Measurements from ENCODE around the gene LPAR2. TPM values are rescaled to one million over a fixed set of nuclear protein-coding genes. Genes with fewer than 3 reads are reported as not detected.

LPAR2 gene
- total RNA-seq, 1 experiment from 2014 or later = 17.4 TPM

DNA sequence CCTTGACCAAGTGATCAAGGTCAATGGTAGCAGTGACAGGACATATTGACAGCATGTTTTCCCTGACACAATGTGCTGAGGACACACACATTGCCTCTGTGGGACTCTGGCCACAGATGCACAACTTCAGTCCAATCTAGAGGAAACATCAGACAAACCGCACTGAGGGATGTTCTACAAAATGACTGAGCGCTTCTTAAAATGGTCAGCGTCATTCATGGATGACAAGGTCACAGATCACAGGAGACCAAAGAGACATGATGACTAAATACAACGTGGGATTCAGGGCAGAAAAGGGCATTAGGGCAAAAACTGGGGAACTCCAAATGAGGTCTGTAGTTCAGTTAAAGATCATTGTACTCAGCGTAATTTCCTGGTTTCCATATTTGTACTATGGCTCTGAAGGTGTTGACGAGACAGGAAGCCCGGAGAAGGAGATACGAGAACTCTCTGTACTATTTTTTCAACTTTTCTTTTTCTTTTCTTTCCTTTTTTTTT, 30.2 kb downstream of the LPAR2 start:
- H3K4me1 Mint-ChIP-seq (ENCODE audit: insufficient read depth, unreplicated experiment) = peaks cover 10% of the 10 kb centered on the region
- H3K4me3 Mint-ChIP-seq (ENCODE audit: unreplicated experiment) = no peak overlapping the region
- H3K36me3 Mint-ChIP-seq (ENCODE audit: insufficient read depth, unreplicated experiment) = no peaks in the 10 kb centered on the region
- BruUV-seq (replicated peaks) = no TSS peak
- CTCF ChIA-PET = interaction anchor here (0.6 to 0.9 kb wide), 2 partner anchors 44 to 65 kb away, joined by 3 read pairs; no protein-coding TSS in a partner anchor
- H3K9me3 Mint-ChIP-seq (ENCODE audit: unreplicated experiment) = no peaks in the 10 kb centered on the region
- TF ChIP-seq, protein P1, sequence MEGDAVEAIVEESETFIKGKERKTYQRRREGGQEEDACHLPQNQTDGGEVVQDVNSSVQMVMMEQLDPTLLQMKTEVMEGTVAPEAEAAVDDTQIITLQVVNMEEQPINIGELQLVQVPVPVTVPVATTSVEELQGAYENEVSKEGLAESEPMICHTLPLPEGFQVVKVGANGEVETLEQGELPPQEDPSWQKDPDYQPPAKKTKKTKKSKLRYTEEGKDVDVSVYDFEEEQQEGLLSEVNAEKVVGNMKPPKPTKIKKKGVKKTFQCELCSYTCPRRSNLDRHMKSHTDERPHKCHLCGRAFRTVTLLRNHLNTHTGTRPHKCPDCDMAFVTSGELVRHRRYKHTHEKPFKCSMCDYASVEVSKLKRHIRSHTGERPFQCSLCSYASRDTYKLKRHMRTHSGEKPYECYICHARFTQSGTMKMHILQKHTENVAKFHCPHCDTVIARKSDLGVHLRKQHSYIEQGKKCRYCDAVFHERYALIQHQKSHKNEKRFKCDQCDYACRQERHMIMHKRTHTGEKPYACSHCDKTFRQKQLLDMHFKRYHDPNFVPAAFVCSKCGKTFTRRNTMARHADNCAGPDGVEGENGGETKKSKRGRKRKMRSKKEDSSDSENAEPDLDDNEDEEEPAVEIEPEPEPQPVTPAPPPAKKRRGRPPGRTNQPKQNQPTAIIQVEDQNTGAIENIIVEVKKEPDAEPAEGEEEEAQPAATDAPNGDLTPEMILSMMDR (IDR thresholded peaks at IDR 0.05; ENCODE audit: unreplicated experiment) = no peak
- intact Hi-C loops (cut with micrococcal nuclease) = no loop called here
- DNase-seq (ENCODE audit: unreplicated experiment) = no peak
- H3K27ac Mint-ChIP-seq (ENCODE audit: low read depth, unreplicated experiment) = no peak overlapping the region
- H3K27me3 Mint-ChIP-seq (ENCODE audit: insufficient read depth, unreplicated experiment) = no peaks in the 10 kb centered on the region
- POLR2A ChIA-PET = no interaction called here

DNA sequence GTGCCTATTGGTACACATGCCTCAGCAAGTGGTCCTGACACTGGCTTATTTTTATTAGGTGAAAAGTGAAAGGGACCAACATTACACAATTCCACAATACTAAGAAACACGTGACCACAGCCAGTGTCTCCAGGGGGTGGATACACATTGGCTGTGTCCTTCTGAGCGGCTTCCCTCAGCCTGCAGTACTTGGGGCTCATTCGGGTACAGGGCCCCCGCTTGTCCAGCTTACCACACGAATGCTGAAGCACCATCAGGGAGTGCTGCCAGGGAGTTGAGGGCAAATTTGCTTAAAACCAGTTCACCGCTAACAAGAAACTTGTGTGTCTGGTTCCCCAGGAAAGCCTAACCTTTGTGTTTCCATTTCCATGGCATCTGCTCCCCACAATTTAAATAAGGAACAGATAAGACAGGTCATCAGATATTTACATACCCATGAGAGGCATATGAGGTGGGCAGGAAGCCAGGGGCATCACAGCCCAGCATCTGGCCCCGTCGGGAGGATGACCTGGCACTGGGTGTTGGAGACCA, 32.8 kb downstream of the LPAR2 start:
- peaks cover 10% of the 10 kb centered on the region for H3K4me1 Mint-ChIP-seq (ENCODE audit: insufficient read depth, unreplicated experiment)
- BruUV-seq (replicated peaks) = no TSS peak
- peak; percentile 55 for DNase-seq (ENCODE audit: unreplicated experiment)
- no peak overlapping the region for H3K27ac Mint-ChIP-seq (ENCODE audit: low read depth, unreplicated experiment)
- intact Hi-C loops (cut with micrococcal nuclease) = no loop called here
- ChIA-PET CTCF (interaction anchor here (0.6 kb wide), 1 partner anchor 22 kb away, joined by 3 read pairs; no protein-coding TSS in a partner anchor), POLR2A (interaction anchor here (1.1 kb wide), 1 partner anchor 33 kb away, joined by 3 read pairs; no protein-coding TSS in a partner anchor)
- H3K9me3 Mint-ChIP-seq (ENCODE audit: unreplicated experiment) = no peaks in the 10 kb centered on the region
- H3K36me3 Mint-ChIP-seq (ENCODE audit: insufficient read depth, unreplicated experiment) = no peaks in the 10 kb centered on the region
- H3K4me3 Mint-ChIP-seq (ENCODE audit: unreplicated experiment) = no peak overlapping the region
- no peaks in the 10 kb centered on the region for H3K27me3 Mint-ChIP-seq (ENCODE audit: insufficient read depth, unreplicated experiment)
- TF ChIP-seq, protein P1 (IDR thresholded peaks at IDR 0.05; ENCODE audit: unreplicated experiment) = no peak

DNA sequence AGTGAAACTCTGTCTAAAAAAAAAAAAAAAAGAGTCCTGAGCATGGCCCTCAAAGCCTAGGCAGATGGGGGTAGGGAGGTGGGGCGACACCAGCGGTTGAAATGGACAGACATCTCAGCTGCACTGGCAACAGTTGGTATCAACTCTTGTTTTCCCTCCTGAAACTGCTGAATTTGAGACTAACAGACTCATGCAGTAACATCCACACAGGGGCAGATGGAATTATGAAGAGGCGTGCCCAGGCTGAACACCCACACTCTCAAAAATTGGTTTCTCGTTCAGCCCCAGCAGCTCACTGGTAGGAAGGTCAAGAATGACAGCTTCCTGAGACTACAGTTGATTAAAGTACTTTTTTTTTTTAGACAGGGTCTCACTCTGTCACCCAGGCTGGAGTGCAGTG, 33.6 kb downstream of the LPAR2 start:
- TF ChIP-seq, protein P1 (IDR thresholded peaks at IDR 0.05; ENCODE audit: unreplicated experiment) = no peak
- no TSS peak for BruUV-seq (replicated peaks)
- Mint-ChIP-seq H3K4me1 (ENCODE audit: insufficient read depth, unreplicated experiment) (peaks cover 14% of the 10 kb centered on the region), H3K4me3 (ENCODE audit: unreplicated experiment) (no peak overlapping the region), H3K36me3 (ENCODE audit: insufficient read depth, unreplicated experiment) (no peaks in the 10 kb centered on the region), H3K27ac (ENCODE audit: low read depth, unreplicated experiment) (no peak overlapping the region), H3K27me3 (ENCODE audit: insufficient read depth, unreplicated experiment) (no peaks in the 10 kb centered on the region), H3K9me3 (ENCODE audit: unreplicated experiment) (no peaks in the 10 kb centered on the region)
- no peak for DNase-seq (ENCODE audit: unreplicated experiment)
- ChIA-PET CTCF (interaction anchor here (0.6 to 1.0 kb wide), 3 partner anchors 19 to 78 kb away, joined by 3 to 5 read pairs (median 3); partner anchors contain the start of gene NDUFA13), POLR2A (interaction anchor here (1.1 kb wide), 1 partner anchor 34 kb away, joined by 3 read pairs; no protein-coding TSS in a partner anchor)
- intact Hi-C loops (cut with micrococcal nuclease) = no loop called here

DNA sequence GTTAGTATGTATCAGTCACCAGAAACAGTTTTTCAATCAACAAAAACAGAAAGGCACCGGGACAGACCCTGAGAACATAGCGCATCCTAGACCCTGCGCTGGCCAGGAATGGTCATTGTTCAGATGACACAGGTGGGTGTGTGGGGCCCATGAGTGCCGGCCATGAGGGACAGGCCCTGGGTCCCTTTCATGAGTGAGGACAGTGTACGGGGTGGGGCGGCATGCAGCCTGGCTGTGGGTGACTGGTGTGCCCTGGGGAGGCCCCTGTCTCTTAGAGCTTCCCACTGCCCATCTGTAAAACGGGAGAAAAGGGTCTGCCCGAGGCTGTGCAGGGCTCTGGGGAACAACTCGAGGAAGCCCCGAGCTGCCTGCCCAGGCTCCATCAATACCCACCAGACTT, 35.3 kb downstream of the LPAR2 start:
- CTCF ChIA-PET = interaction anchor here (1.0 to 2.2 kb wide), 3 partner anchors 36 to 61 kb away, joined by 5 to 9 read pairs (median 7); no protein-coding TSS in a partner anchor
- no peak overlapping the region for H3K27ac Mint-ChIP-seq (ENCODE audit: low read depth, unreplicated experiment)

More for the DNA sequence above, 35.3 kb downstream of the LPAR2 start:
- BruUV-seq (replicated peaks) = no TSS peak
- TF ChIP-seq, protein P1 (IDR thresholded peaks at IDR 0.05; ENCODE audit: unreplicated experiment) = no peak
- Mint-ChIP-seq H3K27me3 (ENCODE audit: insufficient read depth, unreplicated experiment) (no peaks in the 10 kb centered on the region), H3K9me3 (ENCODE audit: unreplicated experiment) (no peaks in the 10 kb centered on the region), H3K4me3 (ENCODE audit: unreplicated experiment) (no peak overlapping the region), H3K4me1 (ENCODE audit: insufficient read depth, unreplicated experiment) (peaks cover 14% of the 10 kb centered on the region), H3K36me3 (ENCODE audit: insufficient read depth, unreplicated experiment) (no peaks in the 10 kb centered on the region)
- DNase-seq (ENCODE audit: unreplicated experiment) = no peak
- POLR2A ChIA-PET = interaction anchor here (2.0 to 2.4 kb wide), 2 partner anchors 13 to 35 kb away, joined by 15 to 16 read pairs; partner anchors contain the start of gene LPAR2
- intact Hi-C loops (cut with micrococcal nuclease) = no loop called here
